HepG2 (cell line): ENCODE measurements around the gene CD33. TPM values are rescaled to one million over a fixed set of nuclear protein-coding genes. Genes with fewer than 3 reads are reported as not detected.
A peak's percentile ranks its signal among the peaks of the same experiment; 100 is the strongest.

Experiments used
- ATAC-seq: fragments of 200-7000 bp; cut with Tn5 transposase; 3 replicates; pipeline ENCODE4 v1.9.1; 2020; ENCODE audit warnings: mild to moderate bottlenecking, moderate library complexity
- BruUV-seq: library from RNA; stranded (reverse); fragments of 400-500 nt; replicated peaks from 2 replicates; lab custom pipeline; 2021; lab: Mats Ljungman, UMichigan
- CTCF ChIA-PET: fragments of 300-600 bp; formaldehyde crosslinking; extraction: SDS; loops from one replicate; lab custom pipeline; 2021; ENCODE audit warnings: low total read pairs, inconsistent platforms, low intra/inter-chr PET ratio; lab: Yijun Ruan, JAX
- POLR2A ChIA-PET: fragments of 350-600 bp; sonication (Branson Sonifier 250); formaldehyde crosslinking; loops from one replicate; lab custom pipeline; 2020; ENCODE audit warnings: antibody characterized with exemption, inconsistent platforms; lab: Yijun Ruan, JAX
- DNase-seq: peaks from one replicate; pipeline ENCODE4 v3.0.0-alpha.2; 2015; ENCODE audit warnings: low spot score
- FAIRE-seq: peaks from 3 replicates; lab custom pipeline; 2011; peaks lifted over from hg19 to GRCh38; lab: Jason Lieb, UNC
- H2AFZ ChIP-seq: one replicate; pipeline ENCODE4 v1.6.1; 2011; ENCODE audit warnings: low read length, inconsistent platforms
- H3K27ac ChIP-seq: fragments of 300-600 bp; 3 replicates; pipeline ENCODE4 v1.8.0; 2011; ENCODE audit warnings: mixed run types, mild to moderate bottlenecking, mixed read lengths, low read length, inconsistent platforms; ENCODE audit not compliant: insufficient read depth; ENCODE audit errors: extremely low read length
- H3K27me3 ChIP-seq, 2 experiments: fragments of 200-600 bp in 1 of 2; 2 replicates in 1 of 2; 3 replicates in 1 of 2; pipeline versions ENCODE4 v1.6.0 to v1.8.0; 2011; ENCODE audit warnings: low read length in 2 of 2, mild to moderate bottlenecking in 2 of 2, moderate library complexity in 2 of 2, inconsistent platforms in 1 of 2; ENCODE audit not compliant: insufficient read depth in 2 of 2, control insufficient read depth in 1 of 2
- H3K36me3 ChIP-seq, 2 experiments: fragments of 200-600 bp in 1 of 2; replicated peaks in 1 of 2; 2 replicates in 1 of 2; 3 replicates in 1 of 2; pipeline versions ENCODE4 v1.5.1 to v1.8.0; 2011; ENCODE audit warnings: low read length in 2 of 2, inconsistent platforms in 1 of 2; ENCODE audit not compliant: insufficient read depth in 2 of 2, control insufficient read depth in 1 of 2
- H3K4me1 ChIP-seq: 2 replicates; pipeline ENCODE4 v1.5.1; 2012; ENCODE audit warnings: low read length, inconsistent platforms; ENCODE audit not compliant: insufficient read depth
- H3K4me2 ChIP-seq: 2 replicates; pipeline ENCODE4 v1.6.0; 2011; ENCODE audit warnings: low read depth, low read length, inconsistent platforms
- H3K4me3 ChIP-seq, 3 experiments: fragments of 200-600 bp in 1 of 3; sonication (generic), shearing (Covaris generic) in 1 of 3; replicated peaks in 1 of 3; 2 replicates each; pipeline ENCODE4 v1.5.1; 2011 to 2016; ENCODE audit warnings: low read length in 3 of 3, inconsistent platforms in 2 of 3, low read depth in 2 of 3, mild to moderate bottlenecking in 2 of 3, control low read depth in 1 of 3, mixed read lengths in 1 of 3; ENCODE audit not compliant: insufficient read depth in 1 of 3
- H3K79me2 ChIP-seq: one replicate; pipeline ENCODE4 v1.6.1; 2011; ENCODE audit warnings: low read length, inconsistent platforms; ENCODE audit not compliant: insufficient read depth
- H3K9ac ChIP-seq: 2 replicates; pipeline ENCODE4 v1.6.0; 2011; ENCODE audit warnings: mild to moderate bottlenecking, low read depth, low read length, inconsistent platforms; ENCODE audit not compliant: insufficient read depth
- H3K9me3 ChIP-seq: 2 replicates; pipeline ENCODE4 v1.5.1; 2012; ENCODE audit warnings: mild to moderate bottlenecking, low read length
- H4K20me1 ChIP-seq: 2 replicates; pipeline ENCODE4 v1.6.0; 2011; ENCODE audit warnings: inconsistent platforms, mild to moderate bottlenecking, low read length, moderate library complexity; ENCODE audit not compliant: insufficient read depth
- HMGA1 ChIP-seq: sonication (generic); formaldehyde crosslinking; conservative IDR thresholded peaks from 2 replicates; pipeline ENCODE4 v1.4.0; 2020; ENCODE audit warnings: missing genetic modification reagents
- HNF4A ChIP-seq: sonication (generic); formaldehyde crosslinking; IDR thresholded peaks from 2 replicates; pipeline ENCODE4 v1.4.0; 2020; ENCODE audit warnings: missing genetic modification reagents
- KLF6 ChIP-seq: IDR thresholded peaks from 2 replicates; pipeline ENCODE4 v1.8.0; 2016; ENCODE audit warnings: missing biosample characterization, missing genetic modification reagents
- MED1 ChIP-seq: sonication (generic); formaldehyde crosslinking; IDR thresholded peaks from 2 replicates; pipeline ENCODE4 v1.4.0; 2020; ENCODE audit warnings: missing genetic modification reagents
- MED8 ChIP-seq: sonication (generic); formaldehyde crosslinking; IDR thresholded peaks from 2 replicates; pipeline ENCODE4 v1.8.1; 2023; ENCODE audit warnings: mild to moderate bottlenecking, missing genetic modification reagents; ENCODE audit not compliant: insufficient replicate concordance
- RXRA ChIP-seq: sonication (generic); formaldehyde crosslinking; IDR thresholded peaks from 2 replicates; pipeline ENCODE4 v1.5.1; 2020; ENCODE audit warnings: missing genetic modification reagents
- STAT5B ChIP-seq: sonication (generic); formaldehyde crosslinking; IDR thresholded peaks from 2 replicates; pipeline ENCODE4 v1.4.0; 2020; ENCODE audit warnings: missing genetic modification reagents
- TMF1 ChIP-seq: sonication (generic); formaldehyde crosslinking; IDR thresholded peaks from 2 replicates; pipeline ENCODE4 v1.8.1; 2022; ENCODE audit warnings: low read depth, missing genetic modification reagents
- ZFP62 ChIP-seq: sonication (generic); formaldehyde crosslinking; IDR thresholded peaks from 2 replicates; pipeline ENCODE4 v1.4.0; 2020; ENCODE audit warnings: missing genetic modification reagents
- ZNF17 ChIP-seq: sonication (generic); formaldehyde crosslinking; IDR thresholded peaks from 2 replicates; pipeline ENCODE4 v1.5.0; 2020; ENCODE audit warnings: mild to moderate bottlenecking, missing genetic modification reagents
- WGBS: methylation state at CpG from one replicate; pipeline ENCODE4 v1.1.6; 2017; ENCODE audit warnings: low lambda C conversion rate; 5-methylcytosine and 5-hydroxymethylcytosine counted together
- in situ Hi-C: cut with HindIII; loops from 2 replicates; pipeline ENCODE4 v1.10.0; 2017; ENCODE audit warnings: low pct_unique_long_range_greater_than_20kb; ENCODE audit not compliant: extremely low pct_ligation_motif_present
- intact Hi-C: fragments of 100-400 bp; cut with micrococcal nuclease; formaldehyde crosslinking; loops from one replicate; pipeline ENCODE4 v1.10.0; 2022; ENCODE audit not compliant: unreplicated experiment
- polyA plus RNA-seq, 8 experiments: library from polyadenylated mRNA; depleted of rRNA in 3 of 8; stranded (reverse) in 7 of 8; unstranded in 1 of 8; fragments of >200 nt; fragmentation: Illumina TruSeq in 4 of 8; extraction: Trizol in 4 of 8; gene quantifications; 2 replicates each; pipeline versions ENCODE4 v1.2.1 to v1.2.3, GENCODE V29; 2011 to 2016; ENCODE audit warnings: low read depth in 4 of 8, missing spikeins in 1 of 8, mixed read lengths in 1 of 8; ENCODE audit not compliant: insufficient read depth in 1 of 8
- total RNA-seq, 5 experiments: library from RNA; depleted of rRNA; stranded (reverse); fragments of >200 nt; fragmentation: Illumina TruSeq; extraction: Trizol; gene quantifications; 2 replicates each; pipeline ENCODE4 v1.2.3, GENCODE V29; 2016; ENCODE audit warnings: low read depth in 1 of 5
- TF ChIP-seq, protein P1 (sequence below), 2 experiments: sonication (generic) in 1 of 2; formaldehyde crosslinking in 1 of 2; IDR thresholded peaks; 2 replicates each; pipeline versions ENCODE4 v1.5.1 to v1.6.1; 2011 to 2020; ENCODE audit warnings: borderline replicate concordance in 1 of 2, low read depth in 1 of 2, low read length in 1 of 2, mild to moderate bottlenecking in 1 of 2, missing genetic modification reagents in 1 of 2, moderate library complexity in 1 of 2
- TF ChIP-seq, protein P2 (sequence below): sonication (generic); formaldehyde crosslinking; IDR thresholded peaks from 2 replicates; pipeline ENCODE4 v1.5.1; 2020; ENCODE audit warnings: missing genetic modification reagents, mild to moderate bottlenecking, borderline replicate concordance

Gene CD33
- total and polyA plus RNA-seq, 2 of the 13 experiments (the other 11 are each of a cell fraction or from before 2014, with no cell fraction given) = 0.29 TPM; not detected in 1

- POLR2A ChIA-PET = no interaction called here
- BruUV-seq = no TSS peak
- intact Hi-C loops = no loop called here
- ATAC-seq (no peak), FAIRE-seq (no peak), DNase-seq (no peak)
- Histone ChIP-seq H3K27ac (no peak overlapping the region), H4K20me1 (no peaks in the 10 kb centered on the region), H3K27me3 (peaks cover 0 to 4% of the 10 kb centered on the region in 2 experiments; a peak in 1 of 5 replicates), H2AFZ (no peak overlapping the region), H3K36me3 (no peaks in the 10 kb centered on the region), H3K4me1 (peaks cover 5% of the 10 kb centered on the region; the same call in 1 of the 2 replicates), H3K9me3 (no peaks in the 10 kb centered on the region), H3K4me2 (no peak overlapping the region), H3K79me2 (no peaks in the 10 kb centered on the region), H3K9ac (no peak overlapping the region), H3K4me3 (no peak overlapping the region)
- in situ Hi-C loops = no loop called here
- CTCF ChIA-PET = no interaction called here
- no peak for TF ChIP-seq ZNF17
- no peak for TF ChIP-seq TMF1 (CRISPR knock-in tag)
- WGBS = 3% methylated on average over 8 of the region's 8 CpGs
Measured at GRCh38 chr19:51242881-51243630, 18.2 kb downstream of the CD33 start.

- Histone ChIP-seq H3K79me2 (no peaks in the 10 kb centered on the region), H3K27ac (no peak overlapping the region), H3K36me3 (no peaks in the 10 kb centered on the region), H3K27me3 (peaks cover 0 to 4% of the 10 kb centered on the region in 2 experiments; a peak in 1 of 5 replicates), H2AFZ (no peak overlapping the region), H3K9ac (no peak overlapping the region), H3K4me2 (no peak overlapping the region), H3K4me1 (peaks cover 5% of the 10 kb centered on the region; the same call in 1 of the 2 replicates), H3K9me3 (no peaks in the 10 kb centered on the region), H4K20me1 (no peaks in the 10 kb centered on the region), H3K4me3 (no peak overlapping the region)
- POLR2A ChIA-PET = no interaction called here
- BruUV-seq = no TSS peak
- 31% methylated on average over 5 of the region's 5 CpGs for WGBS
- intact Hi-C loops = no loop called here
- ATAC-seq (no peak), FAIRE-seq (no peak), DNase-seq (peak; percentile 3)
- CTCF ChIA-PET = no interaction called here
- in situ Hi-C loops = no loop called here
- TF ChIP-seq, protein P1, sequence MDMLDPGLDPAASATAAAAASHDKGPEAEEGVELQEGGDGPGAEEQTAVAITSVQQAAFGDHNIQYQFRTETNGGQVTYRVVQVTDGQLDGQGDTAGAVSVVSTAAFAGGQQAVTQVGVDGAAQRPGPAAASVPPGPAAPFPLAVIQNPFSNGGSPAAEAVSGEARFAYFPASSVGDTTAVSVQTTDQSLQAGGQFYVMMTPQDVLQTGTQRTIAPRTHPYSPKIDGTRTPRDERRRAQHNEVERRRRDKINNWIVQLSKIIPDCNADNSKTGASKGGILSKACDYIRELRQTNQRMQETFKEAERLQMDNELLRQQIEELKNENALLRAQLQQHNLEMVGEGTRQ (IDR thresholded peaks at IDR 0.05; ENCODE audit: low read depth, low read length) = no peak
- TF ChIP-seq, protein P1 (CRISPR knock-in tag; IDR thresholded peaks at IDR 0.05; ENCODE audit: borderline replicate concordance) = no peak
- TF ChIP-seq, protein P2, sequence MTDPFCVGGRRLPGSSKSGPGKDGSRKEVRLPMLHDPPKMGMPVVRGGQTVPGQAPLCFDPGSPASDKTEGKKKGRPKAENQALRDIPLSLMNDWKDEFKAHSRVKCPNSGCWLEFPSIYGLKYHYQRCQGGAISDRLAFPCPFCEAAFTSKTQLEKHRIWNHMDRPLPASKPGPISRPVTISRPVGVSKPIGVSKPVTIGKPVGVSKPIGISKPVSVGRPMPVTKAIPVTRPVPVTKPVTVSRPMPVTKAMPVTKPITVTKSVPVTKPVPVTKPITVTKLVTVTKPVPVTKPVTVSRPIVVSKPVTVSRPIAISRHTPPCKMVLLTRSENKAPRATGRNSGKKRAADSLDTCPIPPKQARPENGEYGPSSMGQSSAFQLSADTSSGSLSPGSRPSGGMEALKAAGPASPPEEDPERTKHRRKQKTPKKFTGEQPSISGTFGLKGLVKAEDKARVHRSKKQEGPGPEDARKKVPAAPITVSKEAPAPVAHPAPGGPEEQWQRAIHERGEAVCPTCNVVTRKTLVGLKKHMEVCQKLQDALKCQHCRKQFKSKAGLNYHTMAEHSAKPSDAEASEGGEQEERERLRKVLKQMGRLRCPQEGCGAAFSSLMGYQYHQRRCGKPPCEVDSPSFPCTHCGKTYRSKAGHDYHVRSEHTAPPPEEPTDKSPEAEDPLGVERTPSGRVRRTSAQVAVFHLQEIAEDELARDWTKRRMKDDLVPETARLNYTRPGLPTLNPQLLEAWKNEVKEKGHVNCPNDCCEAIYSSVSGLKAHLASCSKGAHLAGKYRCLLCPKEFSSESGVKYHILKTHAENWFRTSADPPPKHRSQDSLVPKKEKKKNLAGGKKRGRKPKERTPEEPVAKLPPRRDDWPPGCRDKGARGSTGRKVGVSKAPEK (CRISPR knock-in tag) = no peak
- TF ChIP-seq MED1 (CRISPR knock-in tag) (no peak), HNF4A (CRISPR knock-in tag) (no peak), HMGA1 (CRISPR knock-in tag) (no peak), MED8 (CRISPR knock-in tag) (no peak), KLF6 (CRISPR knock-in tag) (no peak), RXRA (CRISPR knock-in tag) (no peak), ZFP62 (CRISPR knock-in tag) (no peak), STAT5B (CRISPR knock-in tag) (no peak)
Measured at GRCh38 chr19:51246164-51246552, 21.3 kb downstream of the CD33 start.
